Measurements from ENCODE around the gene UIMC1.
A peak's percentile ranks its signal among the peaks of the same experiment; 100 is the strongest.
"Not testable (repeated sequence)": the region's sequence is repeated elsewhere in the genome, so short reads cannot be mapped to it uniquely, and the experiment has no call there.

The UIMC1 gene

DNA sequence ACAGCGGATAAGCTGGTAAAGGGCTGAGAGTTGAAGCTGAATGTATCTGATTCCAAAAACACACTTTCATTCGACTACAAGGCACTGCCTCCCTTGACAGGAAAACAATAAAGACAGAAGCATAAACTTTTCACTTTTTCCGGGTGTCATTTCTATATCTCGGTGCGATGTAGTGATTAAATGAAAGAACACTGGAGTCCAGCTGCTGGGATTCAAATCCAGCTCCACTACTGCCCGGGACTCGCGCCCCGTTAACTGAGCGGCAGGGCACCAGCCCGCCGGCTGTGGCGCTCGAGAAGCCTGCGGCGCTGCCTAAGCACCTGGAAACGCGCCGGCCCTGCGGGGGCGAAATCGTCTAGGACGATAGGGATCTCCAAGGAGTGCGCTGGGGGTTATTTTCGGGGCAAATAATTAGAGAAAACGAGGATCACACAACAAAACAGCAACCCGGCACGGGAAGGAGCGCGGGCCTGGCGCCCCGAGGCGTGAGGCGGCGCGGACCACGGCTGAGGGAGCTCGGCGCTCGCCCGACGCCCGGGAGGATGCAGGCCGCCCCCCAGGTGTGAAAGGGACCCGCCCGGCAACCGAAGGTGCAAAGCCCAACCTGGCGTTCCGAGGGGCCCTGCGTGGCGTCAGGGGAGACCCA lies 837 bp downstream of the UIMC1 start:
- DNase-seq, result peak; percentile 76

DNA sequence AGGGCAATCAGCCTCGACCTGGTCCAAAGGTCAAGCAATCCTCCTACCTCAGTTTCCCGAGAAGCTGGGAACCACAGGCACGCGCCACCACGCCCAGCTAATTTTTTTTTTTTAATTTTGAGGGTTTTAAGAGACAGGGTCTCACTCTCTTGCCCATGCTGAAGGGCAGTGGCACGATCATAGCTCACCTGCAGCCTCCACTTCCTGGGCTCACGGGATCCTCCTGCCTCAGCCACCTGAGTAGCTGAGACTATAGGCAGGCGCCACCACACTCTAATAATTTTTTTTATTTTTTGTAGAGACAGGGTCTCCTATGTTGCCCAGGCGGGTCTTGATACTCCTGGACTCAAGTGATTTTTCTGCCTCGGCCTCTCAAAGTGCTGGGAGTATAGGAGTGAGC lies 1.6 kb downstream of the UIMC1 start:
- no peak for DNase-seq

- no peak for DNase-seq
Measured at GRCh38 chr5:177003649-177004048, 2.9 kb downstream of the UIMC1 start.

DNA sequence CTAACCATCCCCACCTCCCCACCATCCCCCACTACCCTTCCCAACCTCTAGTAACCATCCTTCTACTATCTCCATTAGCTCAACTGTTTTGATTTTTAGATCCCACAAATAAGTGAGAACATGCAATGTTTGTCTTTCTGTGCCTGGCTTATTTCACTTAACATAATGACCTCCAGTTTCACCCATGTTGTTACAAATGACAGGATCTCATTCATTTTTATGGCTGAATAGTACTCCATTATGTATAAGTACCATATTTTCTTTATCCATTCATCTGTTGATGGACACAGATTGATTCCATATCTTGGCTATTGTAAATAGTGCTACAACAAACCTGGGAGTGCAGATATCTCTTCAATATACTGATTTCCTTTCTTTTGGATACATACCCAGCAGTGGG lies 7.1 kb downstream of the UIMC1 start:
- DNase-seq, result not testable (repeated sequence)

GRCh38 chr5:176998828-176999227 lies 7.8 kb downstream of the UIMC1 start:
- DNase-seq, result no peak

GRCh38 chr5:176996780-176997179 lies 9.8 kb downstream of the UIMC1 start:
- no peak for DNase-seq

- no peak for DNase-seq
Measured at GRCh38 chr5:176995896-176996767, 10.4 kb downstream of the UIMC1 start.

- no peak for DNase-seq
Measured at GRCh38 chr5:176995122-176995490, 11.5 kb downstream of the UIMC1 start.

GRCh38 chr5:176994460-176995121 lies 12.0 kb downstream of the UIMC1 start:
- DNase-seq, result no peak

GRCh38 chr5:176993081-176993480 lies 13.5 kb downstream of the UIMC1 start:
- DNase-seq, result not testable (repeated sequence)

DNA sequence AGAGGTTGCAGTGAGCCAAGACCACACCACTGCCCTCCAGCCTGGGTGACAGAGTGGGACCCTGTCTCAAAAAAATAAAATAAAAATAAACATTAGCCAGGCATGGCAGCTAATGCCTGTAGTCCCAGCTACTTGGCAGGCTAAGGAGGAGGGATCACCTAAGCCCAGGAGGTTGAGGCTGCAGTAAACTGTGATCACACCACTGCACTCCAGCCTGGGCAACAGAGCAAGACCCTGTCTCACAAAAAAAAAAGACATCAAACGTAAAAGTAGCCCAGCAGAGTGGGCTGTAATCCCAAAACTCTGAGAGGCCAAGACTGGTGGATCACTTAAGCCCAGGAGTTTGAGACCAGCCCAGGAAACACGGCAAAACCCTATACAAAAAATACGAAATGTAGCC lies 19.0 kb downstream of the UIMC1 start:
- no peak for DNase-seq

DNA sequence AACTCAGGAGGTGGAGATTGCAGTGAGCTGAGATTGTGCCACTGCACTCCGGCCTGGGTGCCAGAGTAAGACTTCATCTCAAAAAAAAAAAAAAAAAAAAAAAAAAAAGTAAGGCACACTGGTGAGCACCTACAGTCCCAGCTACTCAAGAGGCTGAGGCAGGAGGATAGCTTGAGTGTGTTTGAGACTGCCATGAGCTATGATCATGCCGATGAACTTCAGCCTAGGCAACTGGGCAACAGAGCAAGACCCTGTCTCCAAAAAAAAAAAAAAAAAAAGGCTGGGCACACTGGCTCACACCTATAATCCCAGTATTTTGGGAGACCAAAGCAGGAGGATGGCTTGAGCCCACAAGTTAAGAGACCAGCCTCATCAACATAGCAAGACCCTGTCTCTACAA lies 20.3 kb downstream of the UIMC1 start:
- no peak for DNase-seq

DNA sequence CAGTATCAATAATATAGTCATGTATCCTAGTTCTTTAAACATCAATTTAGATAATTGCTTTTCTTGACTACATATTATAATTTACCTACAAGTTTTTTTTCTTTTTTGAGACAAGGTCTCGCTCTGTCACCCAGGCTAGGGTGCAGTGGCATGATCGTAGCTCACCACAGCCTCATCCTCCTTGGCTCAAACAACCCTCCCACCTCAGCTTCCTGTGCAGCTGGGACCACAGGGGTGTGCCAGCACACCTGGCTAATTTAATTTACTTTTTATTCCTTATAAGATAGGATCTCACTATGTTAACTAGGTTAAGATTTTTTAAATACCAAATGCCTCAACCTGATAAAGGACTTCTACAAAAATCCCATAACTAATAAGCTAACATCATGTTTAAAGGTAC lies 21.1 kb downstream of the UIMC1 start:
- no peak for DNase-seq

GRCh38 chr5:176984176-176984575 lies 22.4 kb downstream of the UIMC1 start:
- not testable (repeated sequence) for DNase-seq

DNA sequence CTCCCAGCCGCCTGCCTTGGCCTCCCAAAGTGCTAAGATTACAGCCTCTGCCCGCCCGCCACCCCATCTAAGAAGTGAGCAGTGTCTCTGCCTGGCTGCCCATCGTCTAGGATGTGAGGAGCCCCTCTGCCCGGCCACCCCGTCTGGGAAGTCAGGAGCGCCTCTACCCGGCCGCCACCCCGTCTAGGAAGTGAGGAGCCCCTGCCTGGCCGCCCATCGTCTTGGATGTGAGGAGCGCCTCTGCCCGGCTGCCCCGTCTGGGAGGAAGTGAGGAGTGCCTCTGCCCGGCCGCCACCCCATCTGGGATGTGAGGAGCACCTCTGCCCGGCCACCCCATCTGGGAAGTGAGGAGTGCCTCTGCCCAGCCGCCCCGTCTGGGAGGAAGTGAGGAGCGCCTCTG lies 23.0 kb downstream of the UIMC1 start:
- DNase-seq, result not testable (repeated sequence)

DNA sequence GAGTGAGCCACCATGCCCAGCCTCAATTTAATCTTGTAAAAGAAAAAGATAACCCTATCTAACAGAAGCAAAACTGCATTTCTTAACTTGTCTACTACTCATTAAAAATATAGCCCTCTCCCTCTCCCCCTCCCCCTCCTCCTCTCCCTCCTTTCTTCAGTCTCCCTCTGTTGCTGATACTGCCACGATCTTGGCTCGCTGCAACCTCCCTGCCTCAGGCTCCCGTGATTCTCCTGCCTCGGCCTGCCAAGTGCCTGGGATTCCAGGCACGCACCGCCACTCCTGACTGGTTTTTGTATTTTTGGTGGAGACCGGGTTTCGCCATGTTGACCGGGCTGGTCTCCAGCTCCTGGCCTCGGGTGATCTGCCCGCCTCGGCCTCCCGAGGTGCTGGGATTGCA lies 23.5 kb downstream of the UIMC1 start:
- DNase-seq, result not testable (repeated sequence)

GRCh38 chr5:176980818-176981217 lies 25.8 kb downstream of the UIMC1 start:
- DNase-seq, result no peak

GRCh38 chr5:176979669-176980068 lies 26.9 kb downstream of the UIMC1 start:
- no peak for DNase-seq

- DNase-seq, result no peak
Measured at GRCh38 chr5:176965633-176966032, 40.9 kb downstream of the UIMC1 start.

DNA sequence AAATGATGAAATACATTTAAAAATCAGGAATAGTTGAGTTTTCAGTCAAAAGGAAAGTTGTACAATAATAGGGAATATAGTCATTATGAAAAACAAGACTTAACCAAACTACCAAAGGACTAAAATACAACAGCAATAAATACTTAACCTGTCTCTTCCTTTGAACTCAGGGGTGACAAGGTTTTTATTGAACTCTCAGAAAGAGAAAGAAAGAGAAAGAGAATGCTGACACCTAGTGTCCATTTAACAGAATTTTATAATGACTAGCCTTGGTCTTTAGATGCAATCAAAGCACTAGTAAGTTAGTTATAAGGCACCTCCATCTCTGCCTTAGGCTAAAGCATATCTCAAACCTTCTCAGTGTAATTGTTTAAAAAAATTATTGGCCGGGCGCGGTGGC lies 47.5 kb downstream of the UIMC1 start:
- DNase-seq, result no peak

- DNase-seq, result no peak
Measured at GRCh38 chr5:176956756-176957155, 49.8 kb downstream of the UIMC1 start.

DNA sequence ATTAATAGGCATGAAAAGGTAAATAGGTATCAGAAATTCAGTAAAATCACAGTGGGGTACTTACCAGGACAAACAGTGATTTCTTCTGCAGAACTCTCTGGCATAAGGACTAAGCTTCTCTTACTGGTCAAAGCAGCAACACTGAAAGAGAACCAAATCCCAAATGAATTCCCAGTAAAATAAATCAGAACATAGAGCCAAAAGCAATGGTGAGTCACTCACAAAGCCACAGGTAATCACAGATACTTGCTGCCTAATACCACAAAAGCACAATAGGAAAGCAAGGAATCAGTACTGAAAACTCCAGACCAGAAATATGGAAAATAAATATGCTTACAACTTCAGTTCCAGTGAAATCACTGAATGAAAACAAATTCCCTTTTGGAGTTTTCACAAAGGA lies 50.7 kb downstream of the UIMC1 start:
- no peak for DNase-seq

GRCh38 chr5:176954050-176954449 lies 52.5 kb downstream of the UIMC1 start:
- DNase-seq, result no peak

Data from right forelimb (tissue), 1 donor.